Measurements from ENCODE around the gene KCNC1.

GRCh38 chr11:17736579-17736893, 2.0 kb downstream of the KCNC1 start:
- TF ChIP-seq POLR2AphosphoS5 (IDR thresholded peaks at IDR 0.05; ENCODE audit: borderline replicate concordance, low read depth, low read length) (no peak), EZH2 (IDR thresholded peaks at IDR 0.05) (no peak), FOXP2 (optimal IDR thresholded peaks at IDR 0.05; ENCODE audit: control extremely low read depth, extremely low read length, insufficient read depth) (no peak)

All from SK-N-MC (cell line).